Glutamatergic neuron (in vitro differentiated cells): ENCODE measurements around the gene VSIG8. TPM values are rescaled to one million over a fixed set of nuclear protein-coding genes. Genes with fewer than 3 reads are reported as not detected.

Source experiments
- DNase-seq: peaks from one replicate; pipeline ENCODE4 v3.0.0; 2022
- H3K27ac Mint-ChIP-seq: one replicate; pipeline ENCODE4 v1.8.0; 2020; ENCODE audit warnings: mild to moderate bottlenecking, mixed read lengths, inconsistent platforms; ENCODE audit not compliant: unreplicated experiment
- H3K27me3 Mint-ChIP-seq: one replicate; pipeline ENCODE4 v1.8.0; 2020; ENCODE audit warnings: mild to moderate bottlenecking, moderate library complexity, mixed read lengths, inconsistent platforms; ENCODE audit not compliant: unreplicated experiment
- H3K36me3 Mint-ChIP-seq: one replicate; pipeline ENCODE4 v1.8.0; 2020; ENCODE audit warnings: mild to moderate bottlenecking, mixed read lengths, inconsistent platforms; ENCODE audit not compliant: unreplicated experiment
- H3K4me1 Mint-ChIP-seq: one replicate; pipeline ENCODE4 v1.8.0; 2020; ENCODE audit warnings: mild to moderate bottlenecking, low read depth, mixed read lengths, inconsistent platforms; ENCODE audit not compliant: unreplicated experiment
- H3K4me3 Mint-ChIP-seq: one replicate; pipeline ENCODE4 v1.8.0; 2020; ENCODE audit warnings: mild to moderate bottlenecking, mixed read lengths, inconsistent platforms; ENCODE audit not compliant: unreplicated experiment
- H3K9me3 Mint-ChIP-seq: one replicate; pipeline ENCODE4 v1.8.0; 2020; ENCODE audit warnings: mild to moderate bottlenecking, moderate library complexity, mixed read lengths, inconsistent platforms; ENCODE audit not compliant: unreplicated experiment
- CTCF ChIP-seq: fragments of 200-600 bp; sonication (generic); IDR thresholded peaks from one replicate; pipeline ENCODE4 v1.5.0; 2021; ENCODE audit not compliant: partially characterized antibody, unreplicated experiment
- total RNA-seq: library from RNA; stranded (reverse); fragmentation: NEBNext Ultra II Directional; extraction: Animal tissue kit (Norgen Biotek cat#: 25700); gene quantifications from one replicate; pipeline ENCODE4 v1.2.1, GENCODE V29; 2021; ENCODE audit not compliant: unreplicated experiment

VSIG8 gene
- total RNA-seq, 1 donor from 2014 or later, result not detected

- no peaks in the 10 kb centered on the region for H3K36me3 Mint-ChIP-seq
- H3K27ac Mint-ChIP-seq, result no peak overlapping the region
- H3K27me3 Mint-ChIP-seq, result peaks cover 5% of the 10 kb centered on the region
- H3K4me3 Mint-ChIP-seq, result no peak overlapping the region
- peaks cover 12% of the 10 kb centered on the region for H3K4me1 Mint-ChIP-seq
- peaks cover 3% of the 10 kb centered on the region for H3K9me3 Mint-ChIP-seq
- no peak for TF ChIP-seq CTCF
- no peak for DNase-seq
Observed at GRCh38 chr1:159830722-159831121, 31.7 kb downstream of the VSIG8 start.

GRCh38 chr1:159829822-159830465 lies 32.5 kb downstream of the VSIG8 start:
- H3K4me1 Mint-ChIP-seq, result peaks cover 15% of the 10 kb centered on the region
- DNase-seq, result no peak
- no peaks in the 10 kb centered on the region for H3K36me3 Mint-ChIP-seq
- no peak overlapping the region for H3K4me3 Mint-ChIP-seq
- no peak for TF ChIP-seq CTCF
- no peak overlapping the region for H3K27ac Mint-ChIP-seq
- peaks cover 5% of the 10 kb centered on the region for H3K27me3 Mint-ChIP-seq
- H3K9me3 Mint-ChIP-seq, result peaks cover 6% of the 10 kb centered on the region

GRCh38 chr1:159829273-159829634 lies 33.2 kb downstream of the VSIG8 start:
- Mint-ChIP-seq H3K27me3 (peaks cover 7% of the 10 kb centered on the region), H3K4me3 (no peak overlapping the region), H3K9me3 (peaks cover 8% of the 10 kb centered on the region), H3K4me1 (peaks cover 18% of the 10 kb centered on the region), H3K27ac (no peak overlapping the region), H3K36me3 (no peaks in the 10 kb centered on the region)
- TF ChIP-seq CTCF, result peak; percentile 56
- DNase-seq, result peak; percentile 67

- H3K27ac Mint-ChIP-seq, result no peak overlapping the region
- no peak for TF ChIP-seq CTCF
- no peaks in the 10 kb centered on the region for H3K36me3 Mint-ChIP-seq
Observed at GRCh38 chr1:159828581-159829272, 33.7 kb downstream of the VSIG8 start.

GRCh38 chr1:159828176-159828575 lies 34.3 kb downstream of the VSIG8 start:
- H3K4me3 Mint-ChIP-seq, result no peak overlapping the region
- peaks cover 14% of the 10 kb centered on the region for H3K9me3 Mint-ChIP-seq
- no peaks in the 10 kb centered on the region for H3K36me3 Mint-ChIP-seq
- no peak for TF ChIP-seq CTCF
- H3K4me1 Mint-ChIP-seq, result peaks cover 24% of the 10 kb centered on the region
- DNase-seq, result no peak
- peaks cover 16% of the 10 kb centered on the region for H3K27me3 Mint-ChIP-seq
- H3K27ac Mint-ChIP-seq, result no peak overlapping the region

More at GRCh38 chr1:159828581-159829272, 33.7 kb downstream of the VSIG8 start:
- Mint-ChIP-seq H3K27me3 (peaks cover 12% of the 10 kb centered on the region), H3K9me3 (peaks cover 9% of the 10 kb centered on the region), H3K4me1 (peaks cover 18% of the 10 kb centered on the region), H3K4me3 (no peak overlapping the region)
- DNase-seq, result no peak
